HG03521 (cell line): ENCODE results near the gene FOXI1.
"Not testable (repeated sequence)": the region's sequence is repeated elsewhere in the genome, so short reads cannot be mapped to it uniquely, and the experiment has no call there.

ENCODE experiments used
- ATAC-seq: cut with Tn5 transposase; IDR thresholded peaks from one replicate; pipeline ENCODE4 v1.9.1; 2021; ENCODE audit warnings: mild to moderate bottlenecking, moderate library complexity; ENCODE audit not compliant: unreplicated experiment

Gene FOXI1

DNA sequence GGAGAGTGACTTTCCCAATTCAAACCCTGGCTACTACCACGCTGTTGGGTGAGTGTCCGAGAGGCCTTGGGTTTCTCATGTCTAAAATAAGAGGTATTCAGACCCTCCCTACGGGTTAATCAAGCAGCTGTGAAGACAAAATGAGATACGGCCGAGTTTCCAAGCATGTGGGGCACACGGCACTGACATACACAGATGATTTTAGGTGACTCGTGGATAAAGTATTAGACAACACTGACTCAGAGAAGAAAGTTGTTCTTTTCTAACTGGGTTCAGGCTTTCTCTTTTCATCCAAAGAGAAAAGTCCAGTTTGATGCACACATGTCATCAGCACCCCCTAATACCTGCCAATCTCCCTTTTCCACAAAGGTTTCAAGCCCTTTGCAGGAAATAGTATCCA lies 15.6 kb downstream of the FOXI1 start:
- ATAC-seq, result no peak

DNA sequence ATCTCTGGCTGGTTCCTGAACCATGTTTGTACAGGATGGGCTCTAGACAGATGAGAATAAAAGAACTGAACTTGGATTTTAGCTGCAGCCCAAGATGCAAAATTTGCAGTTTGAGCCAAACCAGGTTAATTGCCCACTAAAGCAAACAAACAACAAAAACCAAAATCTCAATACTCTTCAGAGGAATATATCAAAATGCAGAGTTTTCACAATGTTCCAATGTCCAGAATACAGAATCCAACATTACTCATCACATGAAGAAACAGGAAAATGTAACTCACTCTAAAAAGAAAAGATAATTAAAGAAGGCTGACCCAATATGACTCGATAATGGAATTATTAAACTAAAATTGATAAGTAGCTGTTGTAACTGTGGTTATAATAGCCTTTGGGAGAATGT lies 20.4 kb downstream of the FOXI1 start:
- no peak for ATAC-seq

DNA sequence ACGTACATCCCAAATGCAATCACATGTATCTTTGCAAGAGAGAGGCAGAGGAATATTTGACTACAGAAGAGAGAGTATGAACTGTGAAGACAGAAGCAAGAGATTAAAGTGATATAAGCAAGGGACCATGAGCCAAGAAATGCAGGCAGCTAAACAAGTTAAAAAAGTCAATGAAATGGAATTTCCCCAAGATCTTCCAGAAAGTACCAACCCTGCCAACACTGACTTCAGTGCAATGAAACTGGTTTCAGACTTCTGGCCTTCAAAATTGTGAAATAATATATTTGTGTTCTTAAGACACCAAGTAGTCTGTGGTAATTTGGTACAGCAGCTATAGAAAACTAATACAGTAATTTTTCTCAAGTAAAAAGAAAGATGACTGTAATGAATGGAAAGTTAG lies 20.9 kb downstream of the FOXI1 start:
- ATAC-seq, result no peak

DNA sequence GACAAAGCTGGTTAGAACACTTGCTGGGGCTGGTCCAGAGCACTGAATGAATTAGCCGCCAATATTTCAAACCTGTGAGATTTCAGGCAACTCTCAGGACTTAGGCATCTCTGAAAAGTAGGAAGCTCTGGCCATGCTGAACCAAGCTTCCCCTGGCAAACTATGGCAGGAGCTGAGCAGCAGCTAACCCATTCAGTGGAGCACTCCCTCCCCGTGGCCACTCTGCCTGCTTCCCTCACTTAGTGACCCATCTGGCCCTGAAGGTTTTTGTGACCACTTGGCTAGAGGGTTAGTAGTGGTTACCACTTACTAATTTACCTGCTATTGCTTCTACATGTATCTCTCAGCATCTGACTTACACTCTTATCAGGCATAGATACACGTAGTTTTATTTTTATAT lies 25.5 kb downstream of the FOXI1 start:
- no peak for ATAC-seq

DNA sequence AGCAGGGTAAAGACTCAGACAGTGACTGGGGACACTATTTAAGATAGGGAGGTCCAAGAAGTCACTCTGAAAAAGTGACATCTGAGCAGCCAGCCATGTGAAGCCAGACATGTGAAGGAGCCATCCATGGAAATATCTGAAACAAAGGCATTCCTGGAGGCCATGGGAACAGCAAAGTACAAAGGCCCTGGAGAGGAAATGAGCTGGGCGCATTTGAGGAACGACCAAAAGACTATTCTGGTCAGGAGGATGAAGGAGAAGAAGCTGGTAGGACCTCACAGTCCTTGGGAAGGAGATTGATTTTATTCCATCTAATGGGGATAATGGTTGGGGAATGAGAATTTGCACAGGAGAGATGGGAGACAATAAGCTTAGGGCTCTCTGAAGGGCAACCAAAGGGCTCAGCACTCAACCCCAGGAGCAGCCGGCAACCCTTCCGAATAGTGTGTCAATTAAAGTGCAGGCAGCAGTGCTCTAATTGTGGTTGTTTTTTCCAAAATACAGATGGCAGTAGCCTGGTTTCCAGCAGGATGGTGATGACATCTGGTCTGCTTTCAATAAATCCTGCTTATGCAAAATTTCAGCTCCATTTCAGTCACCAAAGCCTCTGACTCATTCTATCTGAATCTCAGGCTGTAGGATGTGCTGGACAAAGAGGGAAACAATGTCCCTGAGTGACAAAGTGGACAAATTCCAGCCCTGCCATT lies 26.7 kb downstream of the FOXI1 start:
- ATAC-seq, result no peak

DNA sequence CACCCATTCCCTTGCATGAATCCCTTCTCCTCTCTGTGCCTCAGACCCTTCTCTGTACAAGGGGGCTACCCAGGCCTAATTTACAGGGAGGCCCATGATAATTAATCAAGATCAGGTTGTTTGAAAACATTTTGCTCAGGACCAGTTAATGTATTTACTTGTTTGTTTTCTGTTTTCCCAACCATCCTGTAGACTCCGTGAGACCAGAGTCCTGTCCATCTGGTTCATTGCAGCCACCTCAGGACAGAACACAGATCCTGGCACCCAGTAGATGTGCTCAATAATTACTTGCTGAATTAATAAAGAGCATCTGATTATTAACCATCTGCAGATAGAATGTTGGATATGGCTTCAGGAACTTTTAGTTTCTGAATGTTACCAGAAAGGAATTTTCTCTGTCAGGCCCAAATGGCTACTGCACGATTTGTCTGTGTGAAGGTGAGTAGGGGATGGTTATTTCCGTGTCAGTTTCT lies 27.3 kb downstream of the FOXI1 start:
- ATAC-seq, result no peak

DNA sequence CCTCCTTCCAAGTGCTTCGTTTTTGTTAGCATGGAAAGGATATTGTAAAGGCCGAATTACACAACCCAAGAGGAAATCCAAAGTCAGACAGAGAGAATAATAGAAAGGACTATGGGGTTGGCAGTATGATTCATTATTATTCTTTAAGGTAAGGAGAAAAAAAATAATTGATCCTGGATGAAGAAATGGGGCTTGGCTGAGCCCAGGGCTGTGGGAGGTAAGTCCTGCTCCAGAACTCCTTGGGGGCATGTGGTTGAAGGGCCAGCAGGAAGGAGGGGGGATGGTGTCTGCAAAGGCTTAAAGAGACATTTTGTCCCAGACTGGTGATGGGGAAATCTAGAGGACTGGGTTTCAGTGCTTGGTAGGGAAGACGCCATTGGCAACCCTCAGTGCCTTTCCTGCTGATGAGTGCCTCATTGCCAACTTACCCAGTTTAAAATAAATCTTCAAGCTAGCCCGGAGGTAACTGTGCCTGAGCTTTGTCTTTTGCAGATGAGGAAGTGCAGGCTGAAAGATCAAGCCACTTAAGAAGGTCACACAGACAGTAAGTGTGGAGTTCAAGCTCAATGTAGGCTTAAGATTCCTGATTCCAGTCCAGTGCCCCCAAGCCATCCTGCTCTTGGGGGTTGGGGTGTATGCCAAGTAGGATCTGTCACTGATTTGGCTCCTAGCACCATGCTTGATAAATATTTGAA lies 30.2 kb downstream of the FOXI1 start:
- no peak for ATAC-seq

DNA sequence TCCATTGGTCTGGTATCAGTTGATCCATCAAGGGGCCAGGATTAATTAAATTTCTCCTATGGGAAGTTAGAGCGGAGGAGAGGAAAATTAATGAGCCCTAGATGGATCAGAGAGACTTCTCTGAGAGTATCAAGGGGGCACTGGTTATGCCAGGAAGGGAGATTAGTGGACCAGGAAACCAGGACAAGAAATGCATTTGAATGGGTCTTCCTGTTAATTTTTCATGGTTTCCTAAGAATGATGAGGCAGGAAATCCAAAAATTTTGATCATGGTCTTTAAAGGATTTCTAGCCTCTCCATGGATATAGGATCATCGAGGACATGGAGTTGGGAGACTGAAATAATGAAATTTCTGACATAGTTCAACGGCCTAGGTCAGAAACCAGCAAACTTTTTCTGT lies 30.8 kb downstream of the FOXI1 start:
- no peak for ATAC-seq

DNA sequence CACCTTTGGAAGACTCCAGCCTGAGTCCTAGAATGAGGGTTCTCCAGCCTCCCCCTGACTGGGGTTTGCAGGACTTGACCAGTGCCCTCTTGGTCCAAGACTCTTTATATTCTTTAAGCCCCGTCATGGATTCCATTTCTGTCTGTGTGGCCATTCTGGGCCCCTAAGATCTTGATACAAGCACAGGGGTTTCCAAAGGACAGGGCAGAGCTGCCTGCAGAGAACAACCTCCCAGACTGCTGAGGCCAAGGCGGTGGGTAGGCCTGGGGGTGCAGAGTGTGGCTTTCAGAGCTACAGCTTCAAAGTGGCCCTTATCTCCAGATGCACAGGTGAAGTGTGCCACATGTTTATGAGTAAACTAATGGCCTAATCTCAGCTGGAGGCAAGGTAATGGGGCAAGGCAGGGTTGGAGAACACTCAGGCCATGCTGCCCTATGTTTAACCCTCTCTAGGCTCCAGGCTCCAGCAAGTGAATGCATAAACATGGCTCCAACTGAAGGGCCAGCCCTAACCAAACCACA lies 32.1 kb downstream of the FOXI1 start:
- ATAC-seq, result no peak

DNA sequence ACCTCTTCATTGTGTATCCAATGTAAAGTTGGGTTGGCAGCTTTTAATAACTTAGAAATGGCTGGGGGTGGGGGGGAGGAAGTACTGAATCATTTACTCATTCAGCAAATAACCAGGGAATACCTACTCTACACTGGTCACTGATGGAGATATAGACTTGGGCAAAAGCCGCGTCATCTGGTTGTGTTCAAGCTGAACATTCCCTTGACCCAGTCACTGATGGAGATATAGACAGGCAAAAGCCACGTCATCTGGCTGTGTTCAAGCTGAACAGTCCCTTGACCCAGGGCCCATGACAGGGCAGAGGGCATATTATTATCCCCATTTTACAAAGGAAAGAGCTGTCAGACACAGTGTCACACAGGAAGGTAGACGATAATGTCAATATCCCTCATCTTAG lies 32.6 kb downstream of the FOXI1 start:
- no peak for ATAC-seq

DNA sequence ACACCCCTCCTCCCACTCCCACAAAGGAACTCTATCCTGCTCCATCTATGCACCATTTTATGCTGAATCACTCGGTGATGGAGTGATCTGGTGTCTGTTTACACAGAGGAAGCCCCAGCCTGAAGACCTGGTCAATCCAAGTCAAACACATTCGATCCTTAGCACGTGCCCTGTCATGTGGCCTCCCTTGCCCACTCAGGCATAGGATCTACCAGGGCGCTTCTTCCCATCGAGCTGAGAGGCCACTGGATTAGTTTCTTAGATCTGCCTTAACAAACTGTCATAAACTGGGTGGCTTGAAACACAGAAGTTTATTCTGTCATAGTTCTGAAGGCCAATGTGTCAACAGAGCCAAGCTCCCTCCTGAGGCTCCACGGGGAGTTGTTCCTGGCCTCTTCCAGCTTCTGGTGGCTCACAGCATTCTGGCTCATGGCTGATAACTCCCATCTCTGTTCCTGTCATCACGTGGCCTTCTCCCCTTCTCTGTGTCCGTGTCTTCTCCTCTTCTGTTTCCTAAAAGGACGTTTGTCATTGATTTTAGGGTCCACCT lies 34.2 kb downstream of the FOXI1 start:
- ATAC-seq, result no peak

DNA sequence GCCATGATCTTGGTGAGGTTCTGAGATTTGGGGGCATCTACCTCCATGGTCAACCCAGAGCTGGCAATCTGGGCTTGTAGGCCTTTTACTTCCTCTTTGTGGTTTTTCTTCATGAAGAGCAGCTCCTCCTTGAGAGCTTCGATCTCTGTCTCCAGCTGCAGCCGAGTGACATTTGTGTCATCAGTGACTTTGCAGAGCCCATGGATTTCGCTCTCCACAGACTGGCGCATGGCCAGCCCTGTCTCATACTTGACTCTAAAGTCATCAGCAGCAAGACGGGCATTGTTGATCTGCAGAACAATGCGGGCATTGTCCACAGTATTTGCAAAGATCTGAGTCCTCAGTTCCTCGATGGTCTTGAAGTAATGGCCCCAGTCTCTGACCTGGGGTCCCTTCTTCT lies 35.5 kb downstream of the FOXI1 start:
- ATAC-seq, result not testable (repeated sequence)

DNA sequence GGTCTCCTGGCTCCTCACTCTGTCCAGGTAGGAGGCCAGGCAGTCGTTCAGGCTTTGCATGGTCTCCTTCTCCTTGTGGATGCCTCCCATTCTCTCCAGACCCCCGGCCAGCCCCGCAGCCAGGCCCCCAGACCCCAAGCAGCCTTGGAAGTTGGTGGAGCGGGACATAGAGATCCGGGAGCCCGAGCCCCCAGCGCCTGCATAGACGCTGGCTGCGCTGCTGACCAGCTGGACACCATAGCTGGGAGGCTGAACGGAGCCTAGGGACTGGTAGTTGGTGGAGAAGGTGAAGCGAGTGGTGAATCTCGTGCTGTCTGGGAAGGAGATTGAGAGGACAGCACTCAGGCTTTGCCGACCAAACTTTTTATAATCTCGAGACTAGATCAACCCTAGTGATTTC lies 35.9 kb downstream of the FOXI1 start:
- ATAC-seq, result no peak

DNA sequence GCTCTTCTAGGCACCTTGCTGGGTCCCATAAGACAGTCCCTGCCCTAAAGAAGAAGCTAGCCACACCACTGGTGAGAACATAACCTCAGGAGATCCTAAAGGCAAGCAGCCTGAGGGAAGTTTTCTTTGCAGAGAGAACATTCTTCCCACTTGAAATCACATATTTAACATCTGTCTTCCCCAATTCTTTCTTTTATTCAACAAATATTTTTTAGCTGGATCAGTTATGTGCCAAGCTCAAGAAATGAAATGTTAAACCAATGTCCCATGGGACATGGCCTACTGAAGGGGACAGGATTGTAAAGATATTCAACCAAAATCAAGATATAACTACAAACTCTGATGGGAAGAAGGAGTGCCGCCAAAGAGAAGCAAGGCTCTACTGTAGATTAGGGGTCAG lies 36.5 kb downstream of the FOXI1 start:
- ATAC-seq, result no peak

DNA sequence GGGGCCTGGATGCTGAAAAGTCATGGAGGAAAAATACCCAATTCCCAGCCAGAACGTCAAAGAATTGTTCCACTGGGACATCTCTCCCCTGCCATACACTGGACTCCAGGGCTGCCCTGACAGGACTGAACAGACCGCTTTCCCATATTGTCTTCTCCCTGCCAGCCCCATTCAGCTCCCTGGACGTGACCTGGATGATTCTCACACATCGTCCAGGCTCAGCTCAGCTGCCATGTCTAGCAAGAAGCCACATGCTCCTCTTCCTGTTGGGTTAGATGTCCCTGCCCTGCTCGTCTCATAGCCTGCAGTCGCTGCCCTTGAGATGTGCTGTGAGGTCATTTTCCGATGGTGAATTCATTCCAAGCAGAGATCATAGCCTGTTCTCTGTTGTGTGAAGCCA lies 37.4 kb downstream of the FOXI1 start:
- ATAC-seq, result no peak

DNA sequence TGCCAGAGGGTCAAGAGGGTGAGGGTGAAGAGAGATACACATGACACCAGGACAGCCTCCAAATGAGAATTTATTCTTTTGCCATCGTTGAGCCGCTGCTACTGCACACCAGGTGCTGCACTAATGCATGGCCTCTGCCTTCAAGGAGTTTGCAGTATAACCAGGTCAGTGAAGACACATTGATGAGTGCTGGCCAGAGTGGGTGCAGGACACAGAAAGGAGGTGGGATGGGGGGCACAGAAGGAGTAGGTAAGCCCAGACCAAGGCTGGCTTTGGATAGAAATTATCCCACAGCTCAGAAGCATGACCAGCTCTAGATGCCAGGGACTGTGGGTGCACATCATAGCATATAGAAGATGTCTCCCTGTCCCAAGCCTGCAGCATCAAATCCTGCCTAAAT lies 38.0 kb downstream of the FOXI1 start:
- no peak for ATAC-seq

DNA sequence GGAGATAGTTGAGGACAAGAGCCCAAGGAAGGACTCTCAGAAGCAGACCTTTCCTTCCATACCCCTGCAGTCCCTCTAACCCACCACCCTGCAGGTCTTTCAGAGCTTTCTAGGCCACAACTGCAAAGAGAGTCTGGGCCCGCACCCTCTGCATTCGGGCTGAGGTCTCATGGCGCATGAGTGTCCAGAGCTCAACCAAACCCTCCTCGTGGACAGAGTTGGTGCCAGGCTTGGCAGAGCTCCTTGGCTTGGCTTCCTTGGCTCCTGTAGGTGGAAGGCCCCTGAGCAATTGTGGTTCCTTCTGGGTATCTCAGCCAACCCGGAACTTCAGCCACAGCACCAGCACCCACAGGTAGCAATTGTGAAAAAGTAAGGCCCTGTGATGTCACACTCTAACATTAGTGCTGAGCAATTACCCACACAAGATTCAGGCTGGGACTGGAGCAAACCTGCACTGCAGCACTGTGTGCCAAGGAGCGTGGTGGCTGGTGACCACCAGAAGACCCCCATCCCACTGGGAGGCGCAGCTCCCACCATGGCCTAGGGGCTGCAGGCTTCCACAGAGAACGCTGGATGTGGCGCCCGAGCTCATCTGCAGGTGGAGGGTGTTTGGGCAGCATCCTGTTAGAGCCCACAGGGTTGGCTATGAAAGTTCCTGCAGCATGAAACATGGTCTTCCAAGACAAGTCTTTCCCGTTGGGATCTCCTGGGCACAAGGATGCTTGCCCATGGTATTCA lies 38.8 kb downstream of the FOXI1 start:
- ATAC-seq, result no peak

DNA sequence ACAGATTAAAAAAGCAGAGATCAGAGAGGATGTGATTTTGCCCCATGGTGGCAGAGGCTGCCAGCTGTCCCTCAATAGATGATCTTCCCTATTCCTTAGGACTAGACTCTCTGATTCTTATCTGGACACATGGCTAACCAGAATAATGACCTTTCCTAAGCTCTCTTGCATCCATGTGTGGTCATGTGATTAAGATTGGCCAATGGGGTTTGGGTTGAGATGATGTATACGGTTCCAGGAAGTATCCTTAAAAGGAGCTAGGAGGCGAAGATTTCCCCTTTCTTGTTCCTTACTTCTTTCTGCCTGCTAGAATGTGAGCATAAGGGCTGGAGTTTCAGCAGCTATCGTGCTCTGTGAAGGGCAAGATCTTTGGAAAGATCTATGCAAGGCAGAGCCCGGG lies 39.8 kb downstream of the FOXI1 start:
- no peak for ATAC-seq

DNA sequence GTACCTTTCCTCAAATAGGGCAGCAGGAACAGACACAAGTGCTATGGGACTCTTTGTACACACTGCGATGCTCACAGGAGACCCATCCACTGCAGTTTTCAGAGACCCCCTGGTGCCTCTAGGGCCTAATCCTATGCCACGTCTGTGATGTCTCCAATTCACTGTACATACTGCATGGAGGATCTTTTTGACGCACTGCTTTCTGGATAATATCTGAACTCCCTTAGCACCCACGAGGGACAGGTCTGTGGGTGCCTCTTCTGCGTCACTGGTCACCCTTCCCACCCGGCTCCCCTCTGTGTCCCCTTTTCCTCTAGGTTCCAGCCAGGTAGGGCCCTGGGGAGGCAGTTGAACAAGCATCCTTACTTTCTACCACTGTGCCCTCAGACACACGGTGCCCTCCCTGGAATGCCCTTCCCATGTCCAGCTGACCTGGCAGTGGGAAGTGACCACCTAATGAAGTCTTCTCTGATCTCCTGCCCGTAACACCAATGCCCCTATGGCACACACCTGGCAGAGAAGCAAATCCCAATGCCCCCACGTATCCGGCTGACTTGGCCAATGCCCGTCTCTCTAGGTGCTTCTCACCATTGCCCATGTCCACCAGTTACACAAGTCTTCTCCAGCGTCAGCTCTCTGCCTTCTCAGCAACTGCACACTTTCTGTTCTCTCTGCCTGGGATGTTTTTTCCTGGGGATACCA lies 41.5 kb downstream of the FOXI1 start:
- no peak for ATAC-seq

DNA sequence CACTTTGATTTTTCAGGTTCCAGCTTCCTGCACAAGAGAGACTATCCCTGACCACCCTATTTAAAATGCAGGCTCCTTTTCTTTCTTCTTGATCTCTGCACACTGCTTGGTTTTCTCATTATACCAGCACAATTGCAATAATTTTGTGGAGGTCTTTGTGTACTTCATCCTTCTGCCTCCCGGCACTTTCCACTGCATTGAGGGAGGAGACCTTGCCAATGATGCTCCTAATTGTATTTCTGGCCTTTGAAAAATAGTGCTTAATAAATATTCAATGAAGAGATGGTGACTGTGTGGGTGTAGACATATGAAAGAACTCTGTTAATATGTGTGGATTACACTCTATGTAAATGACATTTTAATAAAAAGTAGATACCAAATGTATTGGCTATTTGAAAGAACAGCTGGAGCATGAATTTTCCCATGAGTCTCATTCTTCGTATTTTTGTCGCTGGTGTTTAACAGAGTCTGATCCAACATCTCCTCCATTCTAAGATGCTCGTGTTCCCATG lies 42.1 kb downstream of the FOXI1 start:
- no peak for ATAC-seq
